T-helper 1 cell treated with Interleukin-12 subunit alpha and Interleukin-12 subunit beta and Interleukin-4 antibody, amounts not matched to agents 30 ng/mL and 1 ng/mL, for 36 hours (primary cell): Measurements from ENCODE around the gene COG2. TPM values are rescaled to one million over a fixed set of nuclear protein-coding genes. Genes with fewer than 3 reads are reported as not detected.
"Not testable (repeated sequence)": the region's sequence is repeated elsewhere in the genome, so short reads cannot be mapped to it uniquely, and the experiment has no call there.

Experiments used
- intact Hi-C: fragments of 100-400 bp; cut with micrococcal nuclease; formaldehyde crosslinking; loops from one replicate; pipeline ENCODE4 v1.15.1; 2024
- total RNA-seq: library from RNA; stranded (reverse); gene quantifications from 2 replicates; pipeline ENCODE4 v1.2.3, GENCODE V29; 2022

The COG2 gene
- total RNA-seq, 1 donor from 2014 or later: 32.6 TPM

DNA sequence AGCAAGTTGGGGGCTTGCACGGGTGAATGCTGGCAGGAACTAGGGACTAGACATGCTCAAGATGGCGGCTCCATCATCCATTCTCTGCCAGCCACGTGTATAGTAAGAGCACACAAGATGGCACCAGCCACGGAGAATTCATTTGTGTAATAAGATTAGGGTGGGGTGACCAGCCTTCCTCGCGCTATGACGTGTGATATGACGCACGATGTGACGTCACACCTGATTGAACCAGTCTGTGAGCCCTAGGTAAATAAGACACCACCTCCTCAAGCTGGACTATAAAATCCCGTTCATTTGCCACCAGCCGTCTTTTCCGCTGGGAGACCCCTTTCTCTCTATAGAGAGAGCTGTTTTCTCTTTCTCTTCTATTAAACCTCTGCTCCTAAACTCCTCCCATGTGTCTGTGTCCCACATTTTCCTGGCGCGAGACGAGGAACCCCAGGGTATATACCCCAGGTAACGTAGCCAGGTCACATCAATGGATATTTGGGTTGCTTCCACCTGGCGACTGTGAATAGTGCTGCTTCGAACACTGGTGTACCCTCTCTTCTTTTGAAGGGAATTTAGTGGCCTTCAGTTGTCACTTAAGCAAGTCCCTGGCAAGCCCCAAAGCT is 18.1 kb upstream of the COG2 start:
- intact Hi-C loops: no loop called here

DNA sequence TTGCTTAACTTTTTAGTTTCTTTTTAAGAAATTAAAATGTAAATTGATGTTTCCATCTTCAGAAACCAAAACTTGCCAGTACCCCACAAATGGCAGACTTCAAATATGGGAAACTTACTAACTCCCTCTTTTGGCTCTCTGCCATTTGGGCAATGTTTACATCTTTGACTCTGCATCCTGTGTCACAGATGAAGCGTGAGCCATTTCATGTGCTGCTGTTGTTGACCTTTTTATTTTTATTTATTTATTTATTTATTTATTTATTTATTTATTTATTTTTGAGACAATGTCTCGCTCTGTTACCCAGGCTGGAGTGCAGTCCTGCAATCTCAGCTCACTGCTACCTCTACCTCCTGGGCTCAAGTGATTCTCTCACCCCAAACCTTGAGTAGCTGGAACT is 16.0 kb upstream of the COG2 start:
- intact Hi-C loops: no loop called here

DNA sequence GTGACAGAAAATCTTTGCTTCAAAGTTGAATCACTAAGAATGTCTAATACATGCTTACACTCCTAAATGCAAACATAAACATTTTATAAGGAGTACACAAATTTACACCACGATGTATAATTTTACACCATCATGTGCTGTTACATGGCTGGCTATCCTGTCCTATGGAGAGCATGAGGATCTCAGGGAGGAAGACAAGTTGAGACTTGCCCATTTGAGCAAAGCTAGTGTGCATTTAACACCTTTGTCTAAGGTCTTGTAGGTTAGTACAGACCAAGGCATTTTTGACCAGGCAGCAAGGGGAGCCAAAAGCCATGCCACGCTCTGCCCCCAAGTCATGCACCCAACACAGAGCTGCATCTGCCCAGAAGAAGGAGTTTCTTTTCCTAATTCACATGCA is 14.5 kb upstream of the COG2 start:
- intact Hi-C loops: no loop called here

DNA sequence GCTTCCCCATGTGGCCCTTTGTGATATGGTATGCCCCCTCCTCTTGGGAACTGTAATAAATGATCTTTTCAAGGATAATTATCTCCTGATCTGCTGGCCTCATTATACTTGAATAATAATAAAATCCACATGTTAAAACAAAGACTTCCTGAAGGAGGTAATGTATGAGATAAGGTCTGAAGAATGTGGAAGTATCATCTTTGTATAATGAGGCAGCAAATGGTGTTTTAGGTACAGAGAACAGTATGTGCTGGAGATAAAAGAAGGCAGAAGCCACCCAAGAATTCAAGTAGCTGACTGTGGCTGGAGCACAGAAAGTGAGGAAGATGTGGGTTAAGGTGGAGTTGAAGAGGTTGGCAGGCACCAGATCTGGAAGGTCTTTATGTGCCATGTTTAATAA is 12.8 kb upstream of the COG2 start:
- intact Hi-C loops: no loop called here

DNA sequence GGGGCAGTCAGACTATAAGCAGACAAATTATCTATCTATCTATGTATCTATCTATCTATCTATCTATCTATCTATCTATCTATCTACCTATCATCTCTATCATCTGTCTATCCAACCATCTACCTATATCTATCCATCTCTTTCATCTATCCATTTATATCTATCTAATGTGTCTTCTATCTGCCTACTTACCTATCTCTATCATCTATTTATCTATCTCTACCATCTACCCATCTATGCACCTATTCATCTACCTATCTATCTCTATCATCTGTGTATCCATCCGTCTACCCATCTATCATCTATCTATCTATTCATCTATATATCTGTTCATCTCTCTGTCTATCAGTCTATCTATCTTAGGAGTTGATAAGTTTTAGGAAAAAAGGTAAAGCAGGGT is 10.8 kb upstream of the COG2 start:
- intact Hi-C loops: no loop called here

DNA sequence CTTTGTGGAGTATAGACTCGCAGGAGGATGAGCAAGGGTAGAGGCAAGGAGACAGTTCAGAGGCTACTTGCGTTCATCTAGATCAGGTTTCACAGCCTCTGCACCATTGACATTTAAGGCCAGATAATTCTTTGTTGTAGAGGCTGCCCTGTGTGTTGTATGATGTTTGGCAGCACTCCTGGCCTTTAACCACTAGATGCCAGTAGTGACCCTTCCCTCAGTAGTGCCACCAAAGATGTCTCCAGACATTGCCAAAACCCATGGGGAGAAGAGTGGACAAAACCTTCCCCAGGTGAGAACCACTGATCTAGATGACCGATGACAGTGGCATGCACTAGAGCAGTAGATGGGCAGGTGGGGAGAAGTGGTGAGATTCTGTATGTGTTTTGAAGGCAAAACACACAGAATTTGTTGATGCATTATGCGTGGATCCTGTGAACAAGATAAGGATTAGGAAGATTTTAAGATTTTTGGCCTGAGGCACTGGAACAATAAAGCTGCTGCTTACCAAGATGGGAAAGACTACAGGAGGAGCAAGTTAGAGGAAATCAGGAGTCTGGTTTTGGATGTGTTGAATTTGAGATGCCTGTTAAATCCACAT is 9.9 kb upstream of the COG2 start:
- intact Hi-C loops: loop anchor here (1.0 kb wide), 1 partner anchor 579 kb away; no protein-coding TSS in a partner anchor

DNA sequence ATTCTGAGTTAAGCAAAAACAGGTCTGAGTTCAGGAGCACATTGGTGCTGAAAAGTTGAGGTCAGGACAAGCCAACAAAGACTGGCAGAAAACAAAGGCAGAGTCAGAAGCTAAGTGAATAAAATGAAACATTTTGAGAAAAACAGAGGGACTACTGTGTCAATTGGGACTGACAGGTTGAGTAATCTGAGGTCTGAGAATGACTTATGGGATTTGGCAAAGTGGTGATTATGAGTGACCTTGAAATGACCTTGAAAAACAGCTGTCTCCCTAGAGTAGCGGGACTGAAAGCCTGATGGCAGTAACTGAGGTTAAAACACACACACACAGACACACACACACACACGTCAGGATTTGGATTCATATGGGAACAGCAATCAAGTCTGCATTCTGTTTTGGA is 8.8 kb upstream of the COG2 start:
- intact Hi-C loops: no loop called here

DNA sequence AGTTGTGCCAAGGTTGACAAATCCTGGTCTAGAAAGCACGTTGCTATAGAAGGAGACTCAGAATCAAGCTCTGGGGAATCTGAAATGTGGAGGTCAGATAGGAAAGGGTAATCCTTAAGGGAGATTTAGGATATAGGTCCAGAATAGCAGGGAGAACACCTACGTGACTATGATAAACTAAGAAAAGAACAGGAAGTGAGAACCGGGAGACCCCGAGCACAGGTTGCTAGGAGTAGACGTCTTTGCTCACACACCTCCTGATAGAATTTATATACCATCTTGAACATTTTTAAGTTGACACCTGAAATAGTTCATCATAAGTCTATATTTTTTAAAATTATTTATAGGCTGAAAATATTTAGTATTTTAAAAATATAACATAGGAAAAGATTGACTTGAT is 7.9 kb upstream of the COG2 start:
- intact Hi-C loops: no loop called here

DNA sequence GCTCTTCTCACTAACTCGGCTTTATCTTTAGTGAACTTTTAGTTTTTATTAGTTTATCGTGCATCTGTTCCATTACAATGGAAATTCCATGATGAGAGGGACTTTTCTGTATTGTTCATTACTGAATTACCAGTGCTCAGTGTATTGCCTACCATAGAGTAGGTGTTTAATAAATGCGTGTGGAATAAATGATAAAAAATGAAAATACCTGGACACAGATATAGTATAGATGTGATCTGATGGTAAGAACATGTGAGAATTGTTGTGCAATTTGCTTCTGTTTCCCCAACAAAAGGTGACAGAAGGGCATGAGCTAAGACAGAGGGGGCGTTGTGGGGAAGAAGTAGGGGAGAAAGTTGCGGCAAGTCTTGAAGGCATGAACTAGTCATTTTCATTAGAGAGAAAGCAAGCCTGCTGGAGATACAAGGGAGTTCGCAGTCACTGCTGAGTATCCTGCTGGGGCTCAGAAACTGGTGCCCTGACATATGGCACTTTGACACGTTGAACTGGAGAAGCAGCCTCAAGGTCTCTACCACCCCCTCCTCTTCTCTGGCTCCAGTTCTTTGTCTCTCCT is 5.6 kb upstream of the COG2 start:
- intact Hi-C loops: no loop called here

DNA sequence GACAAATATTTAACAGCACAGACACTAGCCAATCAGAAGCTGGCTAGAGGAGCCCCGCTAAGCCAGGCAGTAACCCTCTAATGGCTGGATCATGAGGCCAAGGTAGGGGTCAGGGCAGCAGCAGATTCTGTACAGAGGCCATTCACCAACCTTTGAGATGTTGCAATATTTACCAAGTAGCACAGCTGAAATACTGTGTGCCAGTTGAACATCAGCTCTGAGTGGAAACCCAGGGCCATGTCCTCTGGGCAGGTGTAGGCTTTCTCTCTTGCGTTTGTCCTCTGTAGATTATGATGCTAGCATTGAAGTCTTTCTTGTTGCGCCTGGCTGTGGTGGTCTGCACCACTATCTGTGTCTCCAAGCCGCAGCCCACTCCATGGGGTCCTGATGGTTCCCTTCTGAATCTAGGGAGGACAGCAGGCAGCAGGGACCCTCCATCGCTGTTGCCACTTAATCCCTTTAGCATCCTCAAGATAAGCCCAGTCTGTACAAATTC is 2.5 kb upstream of the COG2 start:
- intact Hi-C loops: loop anchor here (5.0 kb wide), 1 partner anchor 278 kb away; no protein-coding TSS in a partner anchor

DNA sequence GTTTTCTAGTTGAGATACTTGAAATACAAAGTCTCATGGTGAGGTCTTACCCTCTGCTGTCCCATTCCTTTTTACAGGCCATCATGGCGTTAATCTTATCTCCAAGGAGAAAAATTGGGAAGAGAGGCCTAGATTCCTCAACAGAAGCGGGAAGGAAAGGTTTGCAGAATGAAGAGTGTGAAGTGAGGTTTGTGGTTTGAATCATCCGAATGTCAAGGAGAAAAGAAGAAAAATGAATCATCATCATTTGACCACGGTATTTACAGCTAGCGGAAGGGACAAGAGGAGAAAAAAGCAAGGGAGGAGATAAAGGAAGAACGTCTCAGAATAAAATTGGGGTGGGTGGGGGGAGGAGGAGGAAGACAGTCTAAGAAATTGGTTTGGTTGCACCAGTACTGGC is 935 bp upstream of the COG2 start:
- intact Hi-C loops: loop anchor here (5.0 kb wide), 1 partner anchor 276 kb away; no protein-coding TSS in a partner anchor

DNA sequence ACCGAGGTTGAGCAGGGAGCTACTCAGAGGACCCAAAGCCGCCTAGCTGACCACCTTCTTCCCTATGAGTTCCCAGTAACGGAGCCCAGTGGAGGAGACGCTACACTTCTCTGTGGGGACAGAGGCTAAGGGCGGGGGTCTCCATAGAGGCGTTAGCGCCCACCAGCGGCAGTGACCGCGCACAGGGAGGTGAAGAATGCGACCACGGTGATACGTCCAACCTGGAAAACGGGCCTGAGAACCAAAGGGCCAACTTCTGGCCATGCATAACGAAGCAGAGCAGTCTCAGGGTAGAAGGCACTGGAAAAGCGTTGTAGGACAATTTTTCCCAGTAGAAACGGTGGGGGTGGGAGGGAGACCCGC is 400 bp upstream of the COG2 start:
- intact Hi-C loops: loop anchor here (1.0 to 5.0 kb wide), 15 partner anchors 111 to 1300 kb away; partner anchors contain the start of genes ARV1, EXOC8, GNPAT and PGBD5

DNA sequence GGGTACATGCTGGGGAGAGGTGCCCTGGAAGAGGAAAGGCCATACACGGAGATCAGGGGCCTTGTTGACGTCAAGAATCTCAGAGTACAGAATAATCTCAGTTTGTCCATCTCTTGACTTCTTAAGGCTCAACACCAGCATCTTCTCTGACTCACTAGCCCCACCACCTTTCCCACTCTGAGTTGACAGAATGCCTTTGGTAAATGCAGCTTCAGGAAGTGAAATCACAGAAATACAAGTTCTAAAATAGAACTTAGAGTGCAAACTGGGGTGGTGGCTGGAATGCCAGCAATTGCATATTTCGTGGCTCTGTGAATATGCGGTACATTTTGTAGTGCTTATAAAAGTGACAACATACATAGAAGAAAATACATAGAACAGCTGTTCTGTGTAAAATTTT is 1.6 kb downstream of the COG2 start:
- intact Hi-C loops: loop anchor here (2.0 to 5.0 kb wide), 6 partner anchors 273 to 961 kb away; partner anchors contain the start of gene EXOC8

DNA sequence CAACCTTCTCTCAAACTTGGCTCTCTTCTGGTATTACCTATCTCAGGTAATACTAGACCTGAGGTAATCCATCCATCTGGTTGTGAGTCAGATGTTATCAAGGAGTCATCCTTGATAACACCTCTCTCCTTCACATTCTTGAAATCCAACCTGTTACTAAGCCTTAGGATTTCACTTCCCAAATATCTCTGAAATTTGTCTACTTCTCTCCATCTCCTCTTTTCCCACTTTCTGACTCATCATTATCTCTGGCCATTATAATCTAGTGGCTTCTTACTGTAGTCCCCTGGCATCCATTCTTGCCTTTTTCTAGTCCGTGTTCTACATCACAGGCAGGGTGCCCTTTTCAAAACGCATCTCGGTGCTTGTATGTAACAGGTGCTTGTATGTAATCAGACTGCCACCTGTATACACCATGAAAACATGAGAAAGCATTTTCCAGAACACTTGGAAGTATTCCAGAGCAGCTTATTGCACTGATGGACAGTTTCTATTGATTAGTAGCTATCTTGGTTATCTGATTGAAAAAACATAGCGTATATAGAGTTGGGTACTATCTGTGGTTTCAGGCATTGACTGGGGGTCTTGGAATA is 4.5 kb downstream of the COG2 start:
- intact Hi-C loops: no loop called here

DNA sequence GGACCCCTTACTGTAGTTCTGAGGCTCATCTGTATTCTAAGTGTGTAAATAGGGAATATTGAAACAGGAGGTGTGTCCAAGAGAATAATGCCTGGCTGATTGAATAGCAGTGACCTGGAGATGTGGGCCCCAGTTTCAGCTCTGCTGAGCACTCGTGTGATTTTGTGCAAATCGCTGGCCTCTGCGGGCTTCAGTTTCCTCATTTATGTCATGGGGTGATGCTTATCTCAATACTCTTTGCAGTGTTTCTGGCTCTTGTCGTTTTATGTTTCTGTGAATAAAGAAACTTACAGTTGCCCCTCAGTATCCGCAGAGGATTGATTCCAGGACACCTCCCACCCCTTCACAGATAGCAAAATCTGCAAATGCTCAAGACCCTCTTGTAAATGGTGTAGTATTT is 5.0 kb downstream of the COG2 start:
- intact Hi-C loops: no loop called here

DNA sequence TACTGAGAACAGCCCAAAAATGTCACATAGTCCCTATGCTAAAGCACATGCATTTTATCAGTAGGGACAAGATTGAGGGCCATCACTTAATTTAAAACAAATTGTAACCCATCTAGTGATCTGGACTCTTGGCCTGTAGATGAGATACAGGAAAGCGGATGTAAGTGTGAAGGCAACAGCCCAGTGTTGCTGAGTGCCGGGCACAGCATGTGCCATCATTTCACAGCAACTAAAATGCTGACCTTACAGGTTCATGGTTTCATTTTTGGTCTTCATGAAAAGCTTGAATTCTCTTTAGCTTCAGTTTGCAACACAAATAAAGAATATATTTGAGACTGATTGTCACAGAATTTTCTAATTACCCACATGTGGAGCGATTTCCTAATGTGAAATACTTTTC is 5.8 kb downstream of the COG2 start:
- intact Hi-C loops: no loop called here

DNA sequence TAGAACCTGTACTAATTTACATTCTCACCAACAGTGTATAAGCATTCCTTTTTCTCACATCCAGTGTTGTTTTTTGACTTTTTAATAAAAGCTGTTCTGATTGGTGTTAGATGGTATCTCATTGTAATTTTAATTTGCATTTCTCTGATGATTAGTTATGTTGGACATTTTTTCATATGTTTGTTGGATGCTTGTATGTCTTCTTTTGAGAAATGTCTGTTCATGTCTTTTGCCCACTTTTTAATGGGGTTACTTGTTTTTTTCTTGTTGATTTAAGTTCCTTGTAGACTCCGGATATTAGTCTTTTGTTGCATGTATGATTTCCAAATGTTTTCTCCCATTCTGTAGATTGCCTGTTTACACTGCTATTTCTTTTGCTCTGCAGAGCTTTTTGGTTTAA is 8.0 kb downstream of the COG2 start:
- intact Hi-C loops: no loop called here

DNA sequence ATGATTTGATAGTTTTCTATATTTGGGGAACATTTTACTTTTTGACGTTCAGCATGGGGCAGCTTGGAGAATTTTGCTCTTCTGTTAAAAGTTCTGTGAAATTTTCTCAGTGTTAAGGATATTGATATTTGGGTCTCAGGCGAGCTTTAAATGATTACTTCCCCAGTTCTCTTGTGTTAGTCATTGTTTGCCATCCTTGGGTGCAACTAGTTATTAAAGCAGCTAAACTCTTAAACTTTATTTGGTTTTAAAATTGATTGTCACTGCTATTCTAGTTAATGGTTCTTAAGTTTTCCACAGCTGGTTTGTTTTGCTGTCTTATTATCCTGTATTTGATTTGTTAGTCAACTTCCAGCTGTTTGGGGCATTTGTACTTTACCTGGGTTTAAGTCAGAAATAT is 9.0 kb downstream of the COG2 start:
- intact Hi-C loops: no loop called here

DNA sequence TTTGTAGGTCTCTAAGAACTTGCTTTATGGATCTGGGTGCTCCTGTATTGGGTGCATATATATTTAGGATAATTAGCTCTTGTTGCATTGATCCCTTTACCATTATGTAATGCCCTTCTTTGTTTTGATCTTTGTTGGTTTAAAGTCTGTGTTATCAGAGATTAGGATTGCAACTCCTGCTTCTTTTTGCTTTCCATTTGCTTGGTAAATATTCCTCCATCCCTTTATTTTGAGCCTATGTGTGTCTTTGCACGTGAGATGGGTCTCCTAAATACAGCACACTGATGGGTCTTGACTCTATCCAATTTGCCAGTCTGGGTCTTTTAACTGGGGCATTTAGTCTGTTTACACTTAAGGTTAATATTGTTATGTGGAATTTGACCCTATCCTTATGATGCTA is 14.4 kb downstream of the COG2 start:
- intact Hi-C loops: not testable (repeated sequence)

DNA sequence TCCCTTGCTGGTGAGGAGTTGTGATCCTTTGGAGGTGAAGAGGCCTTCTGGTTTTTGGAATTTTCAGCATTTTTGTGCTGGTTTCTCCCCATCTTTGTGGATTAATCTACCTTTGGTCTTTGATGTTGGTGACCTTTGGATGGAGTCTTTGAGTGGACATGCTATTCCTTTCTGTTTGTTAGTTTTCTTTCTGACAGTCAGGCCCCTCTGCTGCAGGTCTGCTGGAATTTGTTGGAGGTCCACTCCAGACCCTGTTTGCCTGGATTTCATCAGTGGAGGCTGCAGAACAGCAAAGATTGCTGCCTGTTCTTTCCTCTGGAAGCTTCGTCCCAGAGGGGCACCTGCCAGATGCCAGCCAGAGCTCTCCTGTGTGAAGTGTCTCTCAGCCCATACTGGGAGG is 15.8 kb downstream of the COG2 start:
- intact Hi-C loops: not testable (repeated sequence)

DNA sequence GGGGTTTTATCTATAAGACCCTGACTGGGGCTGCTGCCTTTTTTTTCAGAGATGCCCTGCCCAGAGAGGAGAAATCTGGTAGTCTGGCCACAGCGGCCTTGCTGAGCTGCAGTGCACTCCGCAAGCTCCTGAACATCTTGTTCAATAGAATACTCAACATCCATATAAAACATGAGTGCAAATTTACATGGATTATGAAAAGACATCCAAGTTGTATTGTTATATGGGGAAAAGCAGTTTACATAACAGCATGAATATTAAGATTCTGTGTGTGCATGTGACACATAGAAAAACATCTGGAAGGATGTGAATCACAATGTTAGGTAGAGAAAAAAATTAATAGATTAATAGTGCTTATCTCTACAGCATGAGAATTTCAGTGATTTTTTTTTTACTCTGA is 16.4 kb downstream of the COG2 start:
- intact Hi-C loops: no loop called here

DNA sequence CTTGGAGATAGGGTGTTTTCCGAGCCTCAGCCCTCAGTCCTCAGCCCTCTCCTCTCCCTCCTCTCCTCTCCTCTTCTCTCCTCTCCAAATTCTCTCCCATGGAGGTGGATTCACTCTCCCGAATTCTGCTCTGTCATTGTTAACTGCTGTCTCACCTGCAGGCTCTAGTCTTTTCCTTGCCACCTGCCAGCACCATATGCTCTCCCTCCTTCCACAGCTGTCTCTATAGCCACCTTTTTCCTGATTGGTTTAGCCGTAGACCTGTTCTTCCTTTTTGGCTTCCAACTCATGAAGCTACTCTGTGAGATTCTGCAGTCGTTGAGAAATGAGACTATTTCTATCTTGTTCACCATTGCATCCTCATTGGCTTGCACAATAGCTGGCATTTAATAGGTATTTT is 19.7 kb downstream of the COG2 start:
- intact Hi-C loops: no loop called here
